Peyer's patch (tissue), 4 donors: ENCODE measurements around the gene TEX101.
"Not testable (repeated sequence)": the region's sequence is repeated elsewhere in the genome, so short reads cannot be mapped to it uniquely, and the experiment has no call there.

Experiments used
- CTCF ChIP-seq, 6 experiments: fragments of 450-650 bp in 4 of 6; fragments of 200-600 bp in 2 of 6; sonication (generic) in 1 of 6; IDR thresholded peaks; one replicate each; pipeline ENCODE4 v1.5.1; 2017 to 2019; ENCODE audit warnings: antibody characterized with exemption in 6 of 6, mild to moderate bottlenecking in 3 of 6, moderate library complexity in 1 of 6
- POLR2A ChIP-seq, 2 donors: fragments of 450-650 bp; IDR thresholded peaks; one replicate each; pipeline ENCODE4 v1.5.1; 2017; ENCODE audit warnings: antibody characterized with exemption in 2 of 2, mild to moderate bottlenecking in 2 of 2, moderate library complexity in 2 of 2

DNA sequence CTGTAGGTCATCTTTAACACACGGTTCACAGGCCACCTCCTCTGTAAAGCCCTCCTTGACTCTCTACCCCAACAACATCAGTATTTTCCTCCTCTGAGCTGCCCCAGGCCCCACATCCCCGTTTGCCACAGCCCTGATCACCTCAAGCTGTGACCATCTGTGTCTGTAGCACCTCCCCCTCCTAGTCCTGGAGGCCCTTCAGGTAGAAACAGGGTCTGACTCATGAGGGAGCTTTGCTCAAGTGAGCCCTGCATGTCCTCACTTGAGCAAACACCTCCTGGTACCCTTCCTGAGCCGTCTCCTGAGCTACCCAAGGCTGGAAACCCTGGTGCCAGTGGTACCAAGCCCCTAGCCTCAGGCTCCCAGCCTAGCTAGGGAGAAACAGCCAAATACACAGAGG is 37.1 kb upstream of the TEX101 start:
- not testable (repeated sequence) for TF ChIP-seq CTCF, POLR2A (IDR thresholded peaks at IDR 0.05)
